Measurements from ENCODE around the gene BCAS3.
"Not testable (repeated sequence)": the region's sequence is repeated elsewhere in the genome, so short reads cannot be mapped to it uniquely, and the experiment has no call there.

Gene BCAS3

GRCh38 chr17:61340431-61341209 lies 663.0 kb downstream of the BCAS3 start:
- in situ Hi-C loops (cut with HindIII; ENCODE audit: low sequenced_read_pairs): no loop called here

- in situ Hi-C loops (cut with HindIII; ENCODE audit: low sequenced_read_pairs): no loop called here
These were observed 665.9 kb downstream of the BCAS3 start for GRCh38 chr17:61343576-61343975.

GRCh38 chr17:61345061-61345460 lies 667.4 kb downstream of the BCAS3 start:
- in situ Hi-C loops (cut with HindIII; ENCODE audit: low sequenced_read_pairs): no loop called here

GRCh38 chr17:61345825-61346666 lies 668.4 kb downstream of the BCAS3 start:
- in situ Hi-C loops (cut with HindIII; ENCODE audit: low sequenced_read_pairs): no loop called here

GRCh38 chr17:61349350-61349749 lies 671.7 kb downstream of the BCAS3 start:
- in situ Hi-C loops (cut with HindIII; ENCODE audit: low sequenced_read_pairs): no loop called here

- in situ Hi-C loops (cut with HindIII; ENCODE audit: low sequenced_read_pairs): no loop called here
These were observed 674.2 kb downstream of the BCAS3 start for GRCh38 chr17:61351745-61352407.

- in situ Hi-C loops (cut with HindIII; ENCODE audit: low sequenced_read_pairs): no loop called here
These were observed 674.7 kb downstream of the BCAS3 start for GRCh38 chr17:61352408-61352770.

- in situ Hi-C loops (cut with HindIII; ENCODE audit: low sequenced_read_pairs): no loop called here
These were observed 675.3 kb downstream of the BCAS3 start for GRCh38 chr17:61352781-61353491.

GRCh38 chr17:61353615-61354014 lies 676.0 kb downstream of the BCAS3 start:
- in situ Hi-C loops (cut with HindIII; ENCODE audit: low sequenced_read_pairs): no loop called here

GRCh38 chr17:61354895-61355874 lies 677.5 kb downstream of the BCAS3 start:
- in situ Hi-C loops (cut with HindIII; ENCODE audit: low sequenced_read_pairs): no loop called here

GRCh38 chr17:61357061-61357460 lies 679.4 kb downstream of the BCAS3 start:
- in situ Hi-C loops (cut with HindIII; ENCODE audit: low sequenced_read_pairs): not testable (repeated sequence)

GRCh38 chr17:61359513-61359912 lies 681.9 kb downstream of the BCAS3 start:
- in situ Hi-C loops (cut with HindIII; ENCODE audit: low sequenced_read_pairs): not testable (repeated sequence)

GRCh38 chr17:61360318-61360943 lies 682.8 kb downstream of the BCAS3 start:
- in situ Hi-C loops (cut with HindIII; ENCODE audit: low sequenced_read_pairs): loop anchor here (10.0 kb wide), 1 partner anchor 116 kb away; no protein-coding TSS in a partner anchor

GRCh38 chr17:61361084-61361483 lies 683.4 kb downstream of the BCAS3 start:
- in situ Hi-C loops (cut with HindIII; ENCODE audit: low sequenced_read_pairs): loop anchor here (10.0 kb wide), 1 partner anchor 116 kb away; no protein-coding TSS in a partner anchor

- in situ Hi-C loops (cut with HindIII; ENCODE audit: low sequenced_read_pairs): loop anchor here (10.0 kb wide), 1 partner anchor 118 kb away; no protein-coding TSS in a partner anchor
These were observed 684.7 kb downstream of the BCAS3 start for GRCh38 chr17:61362396-61362795.

GRCh38 chr17:61362852-61363600 lies 685.4 kb downstream of the BCAS3 start:
- in situ Hi-C loops (cut with HindIII; ENCODE audit: low sequenced_read_pairs): loop anchor here (10.0 kb wide), 1 partner anchor 118 kb away; no protein-coding TSS in a partner anchor

- in situ Hi-C loops (cut with HindIII; ENCODE audit: low sequenced_read_pairs): loop anchor here (10.0 kb wide), 1 partner anchor 119 kb away; no protein-coding TSS in a partner anchor
These were observed 686.2 kb downstream of the BCAS3 start for GRCh38 chr17:61363601-61364462.

All from DLD1 (cell line).